HL-60 (cell line): ENCODE measurements around the gene PAX5.

Experiments used
- DNase-seq, 2 experiments: peaks; one replicate each; pipeline ENCODE4 v3.0.0-alpha.2; 2010 to 2020; ENCODE audit warnings: low read depth in 1 of 2, low spot score in 1 of 2
- H3K27ac ChIP-seq: fragments of 250-450 bp; sonication (Bioruptor Pico); replicated peaks from 2 replicates; pipeline ENCODE4 v1.5.1; 2020; ENCODE audit warnings: mild to moderate bottlenecking, moderate library complexity
- H3K27me3 ChIP-seq: fragments of 250-450 bp; sonication (Bioruptor Pico); 2 replicates; pipeline ENCODE4 v1.5.1; 2021; ENCODE audit warnings: mild to moderate bottlenecking, moderate library complexity; ENCODE audit not compliant: insufficient read depth, poor library complexity, severe bottlenecking
- H3K4me3 ChIP-seq: replicated peaks from 2 replicates; pipeline ENCODE4 v1.5.1; 2011; ENCODE audit warnings: mild to moderate bottlenecking, control low read depth, low read length; ENCODE audit not compliant: insufficient read depth
- CTCF ChIP-seq: IDR thresholded peaks from one replicate; pipeline ENCODE4 v1.5.1; 2011; ENCODE audit warnings: low read length, control low read depth, inconsistent platforms; ENCODE audit not compliant: insufficient read depth
- GABPA ChIP-seq: IDR thresholded peaks from 2 replicates; pipeline ENCODE4 v1.6.1; 2012; ENCODE audit warnings: low read depth
- POLR2AphosphoS5 ChIP-seq: IDR thresholded peaks from 2 replicates; pipeline ENCODE4 v1.6.1; 2012; ENCODE audit warnings: low read depth
- REST ChIP-seq: IDR thresholded peaks from 2 replicates; pipeline ENCODE4 v1.6.1; 2012; ENCODE audit warnings: low read depth; ENCODE audit not compliant: insufficient replicate concordance
- SPI1 ChIP-seq: IDR thresholded peaks from 2 replicates; pipeline ENCODE4 v1.6.1; 2012; ENCODE audit warnings: low read depth, mild to moderate bottlenecking, borderline replicate concordance

PAX5 gene

GRCh38 chr9:36888551-36888950 is 145.5 kb downstream of the PAX5 start:
- H3K4me3 ChIP-seq = no peak overlapping the region
- H3K27me3 ChIP-seq = peaks cover 7% of the 10 kb centered on the region
- TF ChIP-seq REST = no peak
- no peak overlapping the region for H3K27ac ChIP-seq
- DNase-seq = no peak

DNA sequence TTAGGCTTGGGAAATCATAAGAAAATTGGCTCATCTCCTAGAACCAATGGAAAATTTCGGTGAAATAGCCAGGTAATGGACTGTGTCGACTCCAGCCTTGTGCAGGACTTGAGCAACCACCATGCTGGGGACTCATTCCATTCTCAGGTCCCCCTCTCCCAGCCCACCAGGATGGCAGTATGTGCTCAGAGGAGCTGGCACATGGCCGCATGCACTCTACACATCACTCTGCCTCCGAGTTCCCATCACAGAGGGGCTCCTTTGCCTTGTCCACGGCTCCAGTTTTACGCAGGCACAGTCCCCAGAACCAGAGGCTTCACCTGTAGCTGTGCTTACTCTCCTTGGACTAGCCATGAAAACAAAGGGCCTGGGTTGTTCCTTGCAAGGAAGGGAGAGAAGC is 149.3 kb downstream of the PAX5 start:
- TF ChIP-seq CTCF (no peak), REST (no peak), SPI1 (no peak), POLR2AphosphoS5 (no peak), GABPA (no peak)
- H3K4me3 ChIP-seq = no peak overlapping the region
- no peak for DNase-seq
- H3K27ac ChIP-seq = no peak overlapping the region
- H3K27me3 ChIP-seq = peaks cover 7% of the 10 kb centered on the region

- H3K27me3 ChIP-seq = peaks cover 7% of the 10 kb centered on the region
- TF ChIP-seq SPI1 = no peak
- no peak for TF ChIP-seq REST
- no peak for TF ChIP-seq CTCF
- no peak for TF ChIP-seq GABPA
- no peak for TF ChIP-seq POLR2AphosphoS5
Measured at GRCh38 chr9:36882594-36882993, 151.5 kb downstream of the PAX5 start.

More at GRCh38 chr9:36882594-36882993, 151.5 kb downstream of the PAX5 start:
- Histone ChIP-seq H3K27ac (no peak overlapping the region), H3K4me3 (no peak overlapping the region)
- DNase-seq = no peak
